ENCODE measurements around the gene CREM. TPM values are rescaled to one million over a fixed set of nuclear protein-coding genes. Genes with fewer than 3 reads are reported as not detected.

Gene CREM
- total and polyA plus RNA-seq, 2 of the 4 experiments (the other 2 are of a cell fraction): 33.2 to 40.5 TPM

- H3K4me3 ChIP-seq (ENCODE audit: insufficient read depth, low read depth, low read length): no peak overlapping the region
- no peak overlapping the region for H2BK5ac ChIP-seq (ENCODE audit: low read depth, low read length, poor library complexity, severe bottlenecking)
- H2AK9ac ChIP-seq (replicated peaks; ENCODE audit: low read depth, low read length, poor library complexity): no peak overlapping the region
- in situ Hi-C loops (cut with MboI; ENCODE audit: low sequenced_read_pairs) (no loop called here), intact Hi-C loops (cut with micrococcal nuclease) (no loop called here), dilution Hi-C loops (cut with HindIII; ENCODE audit: low sequenced_read_pairs, unreplicated experiment) (no loop called here)
- H3K4ac ChIP-seq (ENCODE audit: low read depth, low read length): no peak overlapping the region
- no peak overlapping the region for H3K27ac ChIP-seq (ENCODE audit: insufficient read depth, low read length)
- no peak for ATAC-seq (ENCODE audit: low read depth)
- H2AFZ ChIP-seq (replicated peaks; ENCODE audit: low read length, poor library complexity): no peak overlapping the region
- peaks cover 3% of the 10 kb centered on the region; the same call in 1 of the 2 replicates for H3K9me3 ChIP-seq (ENCODE audit: control insufficient read depth, insufficient read depth, low read length)
- 0 out of 4 replicates have a peak, but pooled peaks cover 0 to 10% of the 10 kb centered on the region in 2 experiments for H3K79me1 ChIP-seq (ENCODE audit: low read depth in 1 of 2, low read length in 2 of 2)
- no peak overlapping the region for H3K9ac ChIP-seq (ENCODE audit: low read depth, low read length)
- H3K36me3 ChIP-seq (ENCODE audit: control insufficient read depth, insufficient read depth, low read length): peaks cover 2% of the 10 kb centered on the region; the same call in 1 of the 2 replicates
- no CpG with 5 or more reads among the region's 1 CpG for WGBS, 2 experiments (ENCODE audit: extremely low coverage in 2 of 2, insufficient read length in 1 of 2)
- no peaks in the 10 kb centered on the region for H3K27me3 ChIP-seq (ENCODE audit: control insufficient read depth, insufficient read depth, low read length)
- no peaks in the 10 kb centered on the region; the same call in 1 of the 2 replicates for H3K9me1 ChIP-seq (ENCODE audit: insufficient read depth, low read length)
- H3K4me1 ChIP-seq (ENCODE audit: control insufficient read depth, insufficient read depth, low read length): no peaks in the 10 kb centered on the region
- no peaks in the 10 kb centered on the region for H4K20me1 ChIP-seq (ENCODE audit: insufficient read depth, low read length)
- no peak overlapping the region for H3K4me2 ChIP-seq (ENCODE audit: low read depth, low read length)
- H3K56ac ChIP-seq (ENCODE audit: extremely low read depth, insufficient read depth, low read length): no peak overlapping the region
- BruUV-seq (replicated peaks): no TSS peak
- H3K18ac ChIP-seq (ENCODE audit: low read depth, low read length): no peak overlapping the region
- DNase-seq: no peak
- no peak overlapping the region for H2BK20ac ChIP-seq (ENCODE audit: low read depth, low read length)
- ChIA-PET CTCF (interaction anchor here (1.2 kb wide), 1 partner anchor 35 kb away, joined by 4 read pairs; no protein-coding TSS in a partner anchor), POLR2A (ENCODE audit: unreplicated experiment) (no interaction called here)
- H3K14ac ChIP-seq (replicated peaks; ENCODE audit: low read depth, low read length): no peak overlapping the region
- H4K91ac ChIP-seq (ENCODE audit: insufficient read depth, low read depth, low read length): no peak overlapping the region
- no peak overlapping the region for H4K5ac ChIP-seq (ENCODE audit: low read depth, low read length)
- TF ChIP-seq RCOR1 (IDR thresholded peaks at IDR 0.05; ENCODE audit: insufficient replicate concordance, low read length) (no peak), RAD21 (IDR thresholded peaks at IDR 0.05; ENCODE audit: low read length) (no peak), MAFK (IDR thresholded peaks at IDR 0.05; ENCODE audit: low read depth, low read length) (no peak), CTCF (conservative IDR thresholded peaks at IDR 0.05; ENCODE audit: low read depth, low read length) (no peak), BHLHE40 (IDR thresholded peaks at IDR 0.05; ENCODE audit: low read depth, low read length) (no peak), POLR2A (IDR thresholded peaks at IDR 0.05; ENCODE audit: low read depth, low read length) (no peak), CHD1 (IDR thresholded peaks at IDR 0.05; ENCODE audit: low read depth, low read length) (no peak), FOS (IDR thresholded peaks at IDR 0.05; ENCODE audit: low read depth, low read length) (no peak), MAZ (IDR thresholded peaks at IDR 0.05; ENCODE audit: borderline replicate concordance, low read depth, low read length) (no peak), USF2 (IDR thresholded peaks at IDR 0.05; ENCODE audit: low read depth, low read length) (no peak), ELK1 (IDR thresholded peaks at IDR 0.05; ENCODE audit: borderline replicate concordance, low read depth, low read length) (no peak)
- H2BK120ac ChIP-seq (ENCODE audit: low read depth, low read length): no peak overlapping the region
- H2BK15ac ChIP-seq (ENCODE audit: low read depth, low read length): no peak overlapping the region
- H3K23ac ChIP-seq (ENCODE audit: low read depth, low read length): no peak overlapping the region
- no peak overlapping the region for H2AK5ac ChIP-seq (ENCODE audit: low read depth, low read length)
- no peak overlapping the region for H4K8ac ChIP-seq (ENCODE audit: low read depth in 2 of 2, low read length in 2 of 2)
Observed at GRCh38 chr10:35160743-35161142, 34.1 kb downstream of the CREM start.

All from IMR-90 (cell line).